Measurements from ENCODE around the gene MBD3.

MBD3 gene

DNA sequence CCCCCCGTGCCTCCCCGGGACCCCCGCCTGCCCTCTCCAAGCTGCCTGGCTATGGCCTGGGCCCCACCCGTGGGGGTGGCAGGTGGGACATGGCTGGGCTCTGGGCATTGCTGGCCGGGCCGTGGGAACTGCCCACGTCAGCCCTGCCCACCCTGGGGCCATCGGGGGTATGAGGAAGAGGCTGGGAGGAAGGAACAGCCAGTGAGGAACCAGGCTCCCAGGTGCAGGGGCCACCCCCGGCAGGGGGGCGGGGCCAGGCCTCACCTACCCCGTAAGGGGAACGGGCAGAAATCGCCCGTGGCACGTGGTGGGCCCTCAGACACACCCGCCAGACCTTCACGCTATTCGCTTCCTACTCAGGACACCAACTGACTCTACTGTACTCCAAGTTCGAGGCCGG lies 37.3 kb upstream of the MBD3 start:
- peaks cover 15% of the 10 kb centered on the region for H3K4me1 ChIP-seq (ENCODE audit: insufficient read depth, low read length, severe bottlenecking)
- peaks cover 4% of the 10 kb centered on the region; the same call in 1 of the 2 replicates for H3F3A ChIP-seq (ENCODE audit: insufficient read depth, low read length)
- peak overlapping the region; percentile 39 for H3K27ac ChIP-seq (ENCODE audit: low read depth, low read length, poor library complexity, severe bottlenecking)
- no peak overlapping the region for H3K4me3 ChIP-seq (ENCODE audit: low read depth, low read length, poor library complexity, severe bottlenecking)
- no peaks in the 10 kb centered on the region for H3K27me3 ChIP-seq (ENCODE audit: insufficient read depth, low read length)
- H3K9me3 ChIP-seq (ENCODE audit: low read length): no peaks in the 10 kb centered on the region
- no peak overlapping the region for H3K9ac ChIP-seq (ENCODE audit: low read length)
- H3K36me3 ChIP-seq (ENCODE audit: insufficient read depth, low read length): peaks cover 86% of the 10 kb centered on the region
- H3K9me2 ChIP-seq (ENCODE audit: low read depth, low read length): no peaks in the 10 kb centered on the region
- H4K20me1 ChIP-seq (ENCODE audit: insufficient read depth, low read length): no peaks in the 10 kb centered on the region
- no peak overlapping the region for H2AFZ ChIP-seq (ENCODE audit: low read length)
- TF ChIP-seq CTCF (IDR thresholded peaks at IDR 0.05; ENCODE audit: low read length) (no peak), EZH2 (IDR thresholded peaks at IDR 0.05; ENCODE audit: borderline replicate concordance, low read length) (no peak)
- peaks cover 18% of the 10 kb centered on the region for H3K79me2 ChIP-seq (ENCODE audit: insufficient read depth, low read length)
- H3K4me2 ChIP-seq (ENCODE audit: low read length): no peak overlapping the region

DNA sequence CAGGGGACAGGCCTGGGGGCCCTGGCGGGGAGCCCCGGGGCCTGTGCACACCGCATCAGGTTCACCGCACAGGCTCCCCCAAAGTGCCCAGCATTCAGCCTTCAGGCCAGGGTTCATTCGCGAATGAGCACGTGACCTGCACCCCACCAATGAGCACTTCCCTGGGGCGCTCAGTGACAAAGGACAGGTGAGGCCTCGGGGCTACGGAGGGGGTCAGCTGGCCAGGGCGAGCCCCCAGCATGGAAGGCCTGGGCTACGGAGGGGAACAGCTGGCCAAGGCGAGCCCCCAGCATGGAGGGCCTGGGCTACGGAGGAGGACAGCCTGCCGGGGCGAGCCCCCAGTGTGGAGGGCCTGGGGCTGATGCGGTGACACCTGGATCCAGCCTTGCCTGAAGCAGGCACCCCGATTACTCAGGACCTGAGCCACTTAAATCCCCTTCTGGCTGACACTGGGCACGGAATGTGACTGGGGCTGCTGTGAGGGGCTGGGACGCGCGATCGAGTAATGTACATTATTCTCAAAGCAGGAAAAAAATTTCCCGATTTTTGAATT lies 36.7 kb upstream of the MBD3 start:
- Histone ChIP-seq H3K4me2 (ENCODE audit: low read length) (no peak overlapping the region), H3F3A (ENCODE audit: insufficient read depth, low read length) (no peaks in the 10 kb centered on the region), H3K4me1 (ENCODE audit: insufficient read depth, low read length, severe bottlenecking) (peaks cover 19% of the 10 kb centered on the region), H3K27me3 (ENCODE audit: insufficient read depth, low read length) (no peaks in the 10 kb centered on the region), H3K27ac (ENCODE audit: low read depth, low read length, poor library complexity, severe bottlenecking) (peak overlapping the region; percentile 39), H2AFZ (ENCODE audit: low read length) (no peak overlapping the region), H3K9me3 (ENCODE audit: low read length) (no peaks in the 10 kb centered on the region), H3K36me3 (ENCODE audit: insufficient read depth, low read length) (peaks cover 86% of the 10 kb centered on the region), H3K4me3 (ENCODE audit: low read depth, low read length, poor library complexity, severe bottlenecking) (no peak overlapping the region), H3K9me2 (ENCODE audit: low read depth, low read length) (no peaks in the 10 kb centered on the region), H3K79me2 (ENCODE audit: insufficient read depth, low read length) (peaks cover 13% of the 10 kb centered on the region), H3K9ac (ENCODE audit: low read length) (no peak overlapping the region), H4K20me1 (ENCODE audit: insufficient read depth, low read length) (no peaks in the 10 kb centered on the region)
- no peak for TF ChIP-seq EZH2 (IDR thresholded peaks at IDR 0.05; ENCODE audit: borderline replicate concordance, low read length)
- TF ChIP-seq CTCF (IDR thresholded peaks at IDR 0.05; ENCODE audit: low read length): no peak

- no peak overlapping the region for H3K9ac ChIP-seq (ENCODE audit: low read length)
- no peaks in the 10 kb centered on the region for H3K9me3 ChIP-seq (ENCODE audit: low read length)
- H3K4me1 ChIP-seq (ENCODE audit: insufficient read depth, low read length, severe bottlenecking): peaks cover 20% of the 10 kb centered on the region
- no peaks in the 10 kb centered on the region for H4K20me1 ChIP-seq (ENCODE audit: insufficient read depth, low read length)
- no peaks in the 10 kb centered on the region for H3F3A ChIP-seq (ENCODE audit: insufficient read depth, low read length)
- TF ChIP-seq CTCF (IDR thresholded peaks at IDR 0.05; ENCODE audit: low read length) (no peak), EZH2 (IDR thresholded peaks at IDR 0.05; ENCODE audit: borderline replicate concordance, low read length) (no peak)
- H3K4me2 ChIP-seq (ENCODE audit: low read length): no peak overlapping the region
- peak overlapping the region; percentile 68 for H3K27ac ChIP-seq (ENCODE audit: low read depth, low read length, poor library complexity, severe bottlenecking)
- H3K36me3 ChIP-seq (ENCODE audit: insufficient read depth, low read length): peaks cover 87% of the 10 kb centered on the region
- H3K4me3 ChIP-seq (ENCODE audit: low read depth, low read length, poor library complexity, severe bottlenecking): no peak overlapping the region
- H3K79me2 ChIP-seq (ENCODE audit: insufficient read depth, low read length): no peaks in the 10 kb centered on the region
- H3K27me3 ChIP-seq (ENCODE audit: insufficient read depth, low read length): no peaks in the 10 kb centered on the region
- H2AFZ ChIP-seq (ENCODE audit: low read length): no peak overlapping the region
- no peaks in the 10 kb centered on the region for H3K9me2 ChIP-seq (ENCODE audit: low read depth, low read length)
Observed at GRCh38 chr19:1627194-1627593, 34.5 kb upstream of the MBD3 start.

All from OCI-LY1 (cell line).